Mucosa of stomach (tissue), 1 donor: ENCODE results near the gene RND2.
"Not testable (repeated sequence)": the region's sequence is repeated elsewhere in the genome, so short reads cannot be mapped to it uniquely, and the experiment has no call there.

Experiments used
- H3K27me3 ChIP-seq: one replicate; pipeline ENCODE4 v1.7.0; 2013; ENCODE audit warnings: mild to moderate bottlenecking, low read length; ENCODE audit not compliant: control insufficient read depth, insufficient read depth
- H3K36me3 ChIP-seq: one replicate; pipeline ENCODE4 v1.7.0; 2013; ENCODE audit warnings: low read length; ENCODE audit not compliant: control insufficient read depth, insufficient read depth
- H3K4me1 ChIP-seq: one replicate; pipeline ENCODE4 v1.7.0; 2013; ENCODE audit warnings: mild to moderate bottlenecking, low read length; ENCODE audit not compliant: control insufficient read depth, insufficient read depth
- H3K4me3 ChIP-seq: one replicate; pipeline ENCODE4 v1.7.0; 2013; ENCODE audit warnings: low read length
- H3K9ac ChIP-seq: one replicate; pipeline ENCODE4 v1.7.0; 2013; ENCODE audit warnings: mild to moderate bottlenecking, low read length, moderate library complexity
- H3K9me3 ChIP-seq: one replicate; pipeline ENCODE4 v1.7.0; 2013; ENCODE audit warnings: mild to moderate bottlenecking, low read length, moderate library complexity; ENCODE audit not compliant: control insufficient read depth
- donor health status: Pancreatic carcinoma.

RND2 gene

DNA sequence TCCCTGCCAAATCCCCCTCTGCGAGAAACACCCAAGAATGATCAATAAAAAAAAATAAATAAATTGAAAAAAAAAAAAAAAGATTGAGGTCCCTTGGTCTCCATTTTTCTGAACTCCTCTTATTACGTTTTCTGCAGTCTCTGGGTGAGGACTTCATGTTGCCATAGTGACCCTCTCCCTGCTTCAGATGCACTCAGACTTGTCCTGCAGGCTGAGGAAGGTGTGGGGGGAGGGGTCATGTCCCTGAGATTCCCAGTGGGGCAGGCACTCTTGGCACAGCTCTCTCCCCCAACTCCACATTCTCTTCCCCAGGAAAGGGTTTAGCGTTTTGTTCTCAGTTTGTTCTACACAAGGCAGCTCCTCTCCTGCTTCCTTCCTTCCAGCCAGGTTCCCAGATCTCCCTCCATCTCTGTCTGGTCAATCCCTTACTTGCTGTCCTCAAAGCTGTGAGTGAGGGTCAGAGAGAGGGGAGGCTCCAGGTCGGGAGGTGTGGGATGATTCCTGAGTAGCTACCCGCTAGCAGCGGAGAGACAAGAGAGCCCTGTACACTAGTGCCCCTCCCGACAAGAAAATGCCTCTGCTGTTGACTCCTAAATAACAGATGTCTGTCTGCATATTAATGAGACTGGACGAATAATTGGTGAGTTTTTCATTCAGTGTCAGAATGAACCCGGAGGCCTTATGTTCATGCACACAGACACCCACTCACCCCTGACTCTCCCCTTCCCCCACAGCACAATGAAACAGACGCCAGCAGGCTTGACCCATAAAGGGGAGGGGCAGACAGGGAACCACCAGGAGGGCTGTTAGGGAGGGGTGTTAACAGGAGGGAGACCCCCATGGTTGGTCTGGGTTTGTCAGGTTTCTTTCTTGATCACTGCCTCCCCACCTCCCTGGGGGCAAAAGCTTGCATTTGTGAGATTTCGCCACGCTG lies 9.2 kb downstream of the RND2 start:
- Histone ChIP-seq H3K9me3 (no peaks in the 10 kb centered on the region), H3K27me3 (no peaks in the 10 kb centered on the region), H3K4me3 (no peak overlapping the region), H3K36me3 (no peaks in the 10 kb centered on the region), H3K4me1 (no peaks in the 10 kb centered on the region), H3K9ac (no peak overlapping the region)

DNA sequence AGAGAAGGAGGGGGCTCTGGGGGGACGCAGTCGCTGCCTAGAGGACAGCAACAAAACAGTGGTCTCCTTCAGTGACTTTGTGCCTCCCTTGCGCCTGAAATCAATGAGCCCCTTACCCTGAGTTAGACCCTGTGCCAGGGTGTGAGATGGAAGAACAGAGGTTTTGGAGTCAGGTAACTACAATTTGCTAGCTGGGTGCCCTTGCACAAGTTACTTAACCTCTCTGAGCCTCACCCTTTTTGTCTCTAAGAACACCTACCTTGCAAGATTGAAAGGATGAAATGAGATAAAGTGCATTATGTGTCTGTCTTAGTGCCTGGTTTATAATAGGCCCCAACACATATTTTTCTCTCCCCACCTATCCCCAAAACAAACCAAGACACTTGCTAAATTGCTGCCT lies 9.9 kb downstream of the RND2 start:
- H3K9me3 ChIP-seq: no peaks in the 10 kb centered on the region
- H3K9ac ChIP-seq: no peak overlapping the region
- H3K4me3 ChIP-seq: no peak overlapping the region
- H3K4me1 ChIP-seq: no peaks in the 10 kb centered on the region
- no peaks in the 10 kb centered on the region for H3K27me3 ChIP-seq
- no peaks in the 10 kb centered on the region for H3K36me3 ChIP-seq

GRCh38 chr17:43039646-43040045 lies 14.6 kb downstream of the RND2 start:
- no peaks in the 10 kb centered on the region for H3K36me3 ChIP-seq
- no peak overlapping the region for H3K9ac ChIP-seq
- peaks cover 5% of the 10 kb centered on the region for H3K4me1 ChIP-seq
- H3K9me3 ChIP-seq: no peaks in the 10 kb centered on the region
- no peak overlapping the region for H3K4me3 ChIP-seq
- H3K27me3 ChIP-seq: no peaks in the 10 kb centered on the region

DNA sequence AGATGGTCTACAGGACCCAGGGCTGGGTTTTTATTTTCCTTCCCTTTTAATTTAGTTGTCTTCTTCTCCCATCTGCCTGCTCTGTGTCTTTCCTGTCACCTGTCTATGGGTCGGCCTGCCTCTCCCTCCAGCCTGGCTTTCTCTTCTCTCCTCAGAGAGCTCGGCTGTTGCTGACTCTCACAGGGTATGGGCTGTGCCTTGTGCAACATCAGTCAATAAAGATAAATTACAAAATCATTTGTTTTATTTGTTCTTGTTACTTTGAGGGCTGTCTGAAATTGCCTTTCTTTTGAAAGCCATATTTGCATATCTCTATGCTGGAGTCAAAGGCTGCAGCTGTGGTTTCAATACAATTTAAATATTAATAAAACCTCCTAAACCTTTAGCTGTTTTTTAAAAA lies 15.6 kb downstream of the RND2 start:
- no peak overlapping the region for H3K4me3 ChIP-seq
- no peaks in the 10 kb centered on the region for H3K27me3 ChIP-seq
- no peaks in the 10 kb centered on the region for H3K9me3 ChIP-seq
- no peaks in the 10 kb centered on the region for H3K36me3 ChIP-seq
- peak overlapping the region; percentile 3 for H3K9ac ChIP-seq
- peaks cover 5% of the 10 kb centered on the region for H3K4me1 ChIP-seq

GRCh38 chr17:43042025-43042628 lies 17.1 kb downstream of the RND2 start:
- peaks cover 5% of the 10 kb centered on the region for H3K4me1 ChIP-seq
- no peaks in the 10 kb centered on the region for H3K36me3 ChIP-seq
- H3K9me3 ChIP-seq: no peaks in the 10 kb centered on the region
- H3K27me3 ChIP-seq: no peaks in the 10 kb centered on the region
- H3K4me3 ChIP-seq: no peak overlapping the region
- H3K9ac ChIP-seq: no peak overlapping the region

GRCh38 chr17:43043307-43043706 lies 18.3 kb downstream of the RND2 start:
- H3K27me3 ChIP-seq: no peaks in the 10 kb centered on the region

GRCh38 chr17:43044024-43044423 lies 19.0 kb downstream of the RND2 start:
- H3K4me3 ChIP-seq: no peak overlapping the region
- H3K27me3 ChIP-seq: no peaks in the 10 kb centered on the region
- H3K36me3 ChIP-seq: no peaks in the 10 kb centered on the region
- H3K9me3 ChIP-seq: no peaks in the 10 kb centered on the region
- H3K4me1 ChIP-seq: peaks cover 5% of the 10 kb centered on the region
- no peak overlapping the region for H3K9ac ChIP-seq

More at GRCh38 chr17:43043307-43043706, 18.3 kb downstream of the RND2 start:
- Histone ChIP-seq H3K4me1 (peaks cover 5% of the 10 kb centered on the region), H3K9me3 (no peaks in the 10 kb centered on the region), H3K9ac (no peak overlapping the region), H3K4me3 (no peak overlapping the region), H3K36me3 (no peaks in the 10 kb centered on the region)

- Histone ChIP-seq H3K9ac (no peak overlapping the region), H3K4me3 (no peak overlapping the region), H3K36me3 (no peaks in the 10 kb centered on the region)
Measured at GRCh38 chr17:43051969-43052368, 26.9 kb downstream of the RND2 start.

GRCh38 chr17:43053008-43053407 lies 28.0 kb downstream of the RND2 start:
- H3K4me1 ChIP-seq, H3K27me3 ChIP-seq, H3K9me3 ChIP-seq, H3K9ac ChIP-seq, H3K36me3 ChIP-seq, H3K4me3 ChIP-seq: not testable (repeated sequence)

More at GRCh38 chr17:43051969-43052368, 26.9 kb downstream of the RND2 start:
- Histone ChIP-seq H3K27me3 (no peaks in the 10 kb centered on the region), H3K4me1 (no peaks in the 10 kb centered on the region), H3K9me3 (no peaks in the 10 kb centered on the region)

GRCh38 chr17:43056051-43056450 lies 31.0 kb downstream of the RND2 start:
- Histone ChIP-seq H3K9ac (no peak overlapping the region), H3K9me3 (no peaks in the 10 kb centered on the region), H3K36me3 (no peaks in the 10 kb centered on the region), H3K4me3 (no peak overlapping the region), H3K4me1 (no peaks in the 10 kb centered on the region), H3K27me3 (no peaks in the 10 kb centered on the region)

DNA sequence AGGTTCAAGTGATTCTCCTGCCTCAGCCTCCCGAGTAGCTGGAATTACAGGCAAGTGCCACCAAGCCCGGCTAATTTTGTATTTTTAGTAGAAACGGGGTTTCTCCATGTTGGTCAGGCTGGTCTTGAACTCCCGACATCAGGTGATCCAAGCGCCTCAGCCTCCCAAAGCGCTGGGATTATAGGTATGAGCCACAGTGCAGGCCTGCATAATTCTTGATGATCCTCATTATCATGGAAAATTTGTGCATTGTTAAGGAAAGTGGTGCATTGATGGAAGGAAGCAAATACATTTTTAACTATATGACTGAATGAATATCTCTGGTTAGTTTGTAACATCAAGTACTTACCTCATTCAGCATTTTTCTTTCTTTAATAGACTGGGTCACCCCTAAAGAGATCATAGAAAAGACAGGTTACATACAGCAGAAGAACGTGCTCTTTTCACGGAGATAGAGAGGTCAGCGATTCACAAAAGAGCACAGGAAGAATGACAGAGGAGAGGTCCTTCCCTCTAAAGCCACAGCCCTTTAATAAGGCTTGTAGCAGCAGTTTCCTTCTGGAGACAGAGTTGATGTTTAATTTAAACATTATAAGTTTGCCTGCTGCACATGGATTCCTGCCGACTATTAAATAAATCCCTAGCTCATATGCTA lies 38.1 kb downstream of the RND2 start:
- Histone ChIP-seq H3K36me3 (no peaks in the 10 kb centered on the region), H3K27me3 (no peaks in the 10 kb centered on the region), H3K9me3 (no peaks in the 10 kb centered on the region), H3K4me1 (no peaks in the 10 kb centered on the region), H3K9ac (no peak overlapping the region), H3K4me3 (no peak overlapping the region)
